HFF-Myc (cell line): ENCODE data around the gene GPR107.

Source experiments
- DNase-seq: peaks from one replicate; pipeline ENCODE4 v3.0.0-alpha.2; 2011; ENCODE audit warnings: low read depth; ENCODE audit errors: extremely low read depth
- H3K4me3 ChIP-seq: replicated peaks from 2 replicates; pipeline ENCODE4 v1.5.1; 2011; ENCODE audit warnings: low read depth, mild to moderate bottlenecking, control low read depth, low read length
- TF ChIP-seq, protein P1 (sequence below): IDR thresholded peaks from 2 replicates; pipeline ENCODE4 v1.5.1; 2012; ENCODE audit warnings: mild to moderate bottlenecking, low read depth, low read length, control low read depth; ENCODE audit errors: missing control alignments

GPR107 gene

DNA sequence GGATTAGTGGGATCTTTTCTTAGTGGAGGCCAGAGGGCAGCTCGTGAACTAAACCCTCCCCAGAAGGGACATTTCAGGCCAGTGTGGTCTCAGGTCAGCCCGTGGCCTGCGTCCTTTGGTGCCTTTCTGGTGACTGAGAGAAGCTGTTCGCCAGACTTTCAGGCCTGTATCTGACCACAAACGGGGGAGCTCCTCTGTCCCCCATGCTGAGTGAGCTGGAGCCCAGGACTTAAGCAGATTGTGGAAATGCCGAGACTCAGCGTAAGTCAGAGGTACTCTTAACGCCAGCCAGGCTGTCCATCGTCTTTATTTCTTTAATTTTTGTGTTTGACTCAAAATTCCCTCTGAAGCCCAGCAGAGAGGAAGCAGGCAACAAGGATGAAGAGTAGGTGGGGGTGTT lies 63.7 kb downstream of the GPR107 start:
- TF ChIP-seq, protein P1, sequence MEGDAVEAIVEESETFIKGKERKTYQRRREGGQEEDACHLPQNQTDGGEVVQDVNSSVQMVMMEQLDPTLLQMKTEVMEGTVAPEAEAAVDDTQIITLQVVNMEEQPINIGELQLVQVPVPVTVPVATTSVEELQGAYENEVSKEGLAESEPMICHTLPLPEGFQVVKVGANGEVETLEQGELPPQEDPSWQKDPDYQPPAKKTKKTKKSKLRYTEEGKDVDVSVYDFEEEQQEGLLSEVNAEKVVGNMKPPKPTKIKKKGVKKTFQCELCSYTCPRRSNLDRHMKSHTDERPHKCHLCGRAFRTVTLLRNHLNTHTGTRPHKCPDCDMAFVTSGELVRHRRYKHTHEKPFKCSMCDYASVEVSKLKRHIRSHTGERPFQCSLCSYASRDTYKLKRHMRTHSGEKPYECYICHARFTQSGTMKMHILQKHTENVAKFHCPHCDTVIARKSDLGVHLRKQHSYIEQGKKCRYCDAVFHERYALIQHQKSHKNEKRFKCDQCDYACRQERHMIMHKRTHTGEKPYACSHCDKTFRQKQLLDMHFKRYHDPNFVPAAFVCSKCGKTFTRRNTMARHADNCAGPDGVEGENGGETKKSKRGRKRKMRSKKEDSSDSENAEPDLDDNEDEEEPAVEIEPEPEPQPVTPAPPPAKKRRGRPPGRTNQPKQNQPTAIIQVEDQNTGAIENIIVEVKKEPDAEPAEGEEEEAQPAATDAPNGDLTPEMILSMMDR = no peak
- H3K4me3 ChIP-seq = no peak overlapping the region
- DNase-seq = no peak

- DNase-seq = no peak
- H3K4me3 ChIP-seq = no peak overlapping the region
- TF ChIP-seq, protein P1 = no peak
Measured at GRCh38 chr9:130117816-130118632, 64.3 kb downstream of the GPR107 start.

- DNase-seq = no peak
- no peak overlapping the region for H3K4me3 ChIP-seq
Measured at GRCh38 chr9:130118841-130119518, 65.3 kb downstream of the GPR107 start.

DNA sequence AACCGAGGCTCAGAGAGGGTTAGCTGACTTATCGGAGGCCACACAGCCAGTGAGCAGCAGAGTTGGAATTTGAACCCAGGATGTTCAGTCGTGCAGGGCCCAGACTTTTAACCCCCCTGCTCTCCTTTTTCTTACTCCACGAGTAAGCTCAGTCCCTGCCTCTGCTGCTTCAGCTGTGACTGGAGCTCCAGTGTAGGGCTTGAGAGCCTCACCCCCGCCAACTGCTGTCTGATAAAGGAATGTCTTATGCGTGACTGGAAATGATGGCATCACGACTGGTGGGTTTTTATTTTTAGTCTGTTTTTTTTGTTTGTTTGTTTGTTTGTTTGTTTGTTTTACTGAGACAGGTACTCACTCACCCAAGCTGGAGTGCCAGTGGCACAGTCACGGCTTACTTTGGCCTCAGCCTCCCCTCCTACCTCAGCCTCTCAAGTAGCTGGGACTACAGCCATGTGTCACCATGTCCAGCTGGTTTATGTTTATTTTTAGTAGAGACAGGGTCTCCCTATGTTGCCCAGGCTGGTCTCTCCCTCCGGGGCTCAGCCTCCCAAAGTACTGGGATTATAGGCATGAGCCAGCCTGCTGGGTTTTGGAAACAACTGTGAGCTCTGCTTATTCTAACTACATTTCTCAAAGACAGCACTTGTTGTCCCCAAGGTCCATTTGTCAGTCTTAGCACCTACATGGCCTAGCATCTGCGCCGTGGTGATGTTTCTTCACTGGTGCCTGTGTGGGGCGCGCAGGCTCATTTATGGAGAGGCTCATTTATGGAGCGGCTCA lies 66.0 kb downstream of the GPR107 start:
- H3K4me3 ChIP-seq = no peak overlapping the region
- TF ChIP-seq, protein P1 = no peak
- no peak for DNase-seq

More at GRCh38 chr9:130118841-130119518, 65.3 kb downstream of the GPR107 start:
- TF ChIP-seq, protein P1 = no peak

DNA sequence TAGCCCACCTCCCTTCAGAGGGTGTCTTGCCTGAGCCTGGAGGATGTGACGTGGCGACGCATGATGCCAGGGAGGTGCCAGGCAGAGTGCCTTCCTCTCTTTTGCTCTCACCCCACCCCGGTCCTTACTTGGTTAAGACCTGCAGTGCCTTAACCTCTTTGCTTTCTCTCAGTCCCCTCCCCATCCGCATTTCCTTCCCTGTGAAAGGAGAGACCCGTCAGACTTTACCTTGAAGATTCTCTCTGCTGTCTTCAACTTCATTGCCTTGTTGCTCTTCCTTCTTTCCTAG lies 66.5 kb downstream of the GPR107 start:
- TF ChIP-seq, protein P1 = no peak
- no peak overlapping the region for H3K4me3 ChIP-seq
- no peak for DNase-seq

GRCh38 chr9:130120832-130121231 lies 67.1 kb downstream of the GPR107 start:
- DNase-seq = no peak
- H3K4me3 ChIP-seq = no peak overlapping the region
- TF ChIP-seq, protein P1 = no peak
